Activated CD4-positive, alpha-beta T cell treated with anti-CD3 and anti-CD28 coated beads, Interleukin-10, Interleukin-2, amounts not matched to agents 100 ng/mL and 50 ng/mL, durations not matched to agents 16 hours and 8 hours (primary cell): ENCODE results near the gene LLGL2.

ENCODE experiments used
- DNase-seq: peaks from one replicate; pipeline ENCODE4 v3.0.0-alpha.2; 2020

The LLGL2 gene

DNA sequence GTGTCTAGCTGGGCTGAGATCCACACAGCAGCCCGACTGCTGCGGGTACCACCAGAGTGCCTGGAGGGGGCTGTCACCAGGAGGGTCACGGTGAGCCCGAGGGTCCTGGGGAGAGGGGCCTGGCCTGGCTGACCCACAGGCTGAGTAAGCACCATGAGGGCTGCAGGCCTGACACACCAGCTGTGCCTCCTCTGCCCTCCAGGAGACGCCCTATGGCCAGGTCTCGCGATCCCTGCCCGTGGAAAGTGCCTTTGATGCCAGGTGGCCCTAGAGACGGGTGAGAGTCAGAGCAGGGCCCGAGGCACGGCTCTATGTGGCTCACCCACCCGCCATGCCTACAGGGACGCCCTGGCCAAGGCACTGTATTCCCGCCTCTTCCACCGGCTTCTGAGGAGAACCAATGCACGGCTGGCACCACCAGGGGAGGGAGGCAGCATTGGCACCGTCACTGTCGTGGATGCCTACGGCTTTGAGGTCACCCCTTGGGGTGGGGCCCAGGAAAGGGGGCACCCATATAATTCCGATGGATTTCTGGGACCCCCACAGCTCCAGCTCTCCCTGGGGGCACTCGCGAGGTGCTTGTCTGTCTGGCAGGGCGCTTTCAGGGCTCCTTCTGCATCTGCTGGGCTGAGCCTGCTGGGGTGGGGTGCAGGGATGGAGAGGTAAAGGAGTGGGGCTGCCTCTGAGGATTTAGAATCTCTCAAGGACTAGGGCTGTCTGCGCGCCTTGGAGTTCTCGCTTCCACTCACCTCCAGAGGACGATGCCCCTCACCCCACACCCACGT lies 69.2 kb downstream of the LLGL2 start:
- DNase-seq = no peak

DNA sequence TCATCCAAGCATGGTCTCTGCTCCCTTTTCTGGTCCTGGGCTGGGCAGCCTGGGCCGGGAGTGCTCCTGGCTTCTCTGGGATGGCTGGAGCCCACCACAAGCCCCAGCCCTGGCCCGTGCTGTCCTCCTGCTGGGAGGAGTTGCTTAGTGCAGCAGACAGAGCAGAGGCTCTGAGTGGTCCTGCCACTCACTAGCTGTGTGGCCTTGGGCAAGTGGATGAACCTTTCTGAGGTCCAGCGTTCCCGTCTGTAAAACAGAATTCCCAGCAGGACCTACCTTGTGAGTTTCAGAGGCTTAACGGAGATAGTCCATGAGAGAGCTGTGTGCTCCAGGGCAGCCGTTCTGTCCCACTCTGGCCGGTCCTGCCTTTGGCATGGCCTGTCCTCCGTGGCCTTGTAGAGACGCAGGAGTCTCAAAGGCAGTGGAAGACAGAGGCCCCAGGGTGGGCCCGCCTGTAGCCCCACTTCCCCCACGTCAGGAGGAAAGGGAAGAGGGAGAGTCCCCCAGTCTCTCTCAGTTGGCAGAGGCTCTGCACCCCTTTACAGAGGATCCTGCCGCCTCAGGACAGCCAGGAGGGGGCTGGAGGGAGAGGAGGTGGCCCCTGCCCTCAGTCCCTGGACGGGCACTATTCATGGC lies 69.9 kb downstream of the LLGL2 start:
- DNase-seq = no peak

DNA sequence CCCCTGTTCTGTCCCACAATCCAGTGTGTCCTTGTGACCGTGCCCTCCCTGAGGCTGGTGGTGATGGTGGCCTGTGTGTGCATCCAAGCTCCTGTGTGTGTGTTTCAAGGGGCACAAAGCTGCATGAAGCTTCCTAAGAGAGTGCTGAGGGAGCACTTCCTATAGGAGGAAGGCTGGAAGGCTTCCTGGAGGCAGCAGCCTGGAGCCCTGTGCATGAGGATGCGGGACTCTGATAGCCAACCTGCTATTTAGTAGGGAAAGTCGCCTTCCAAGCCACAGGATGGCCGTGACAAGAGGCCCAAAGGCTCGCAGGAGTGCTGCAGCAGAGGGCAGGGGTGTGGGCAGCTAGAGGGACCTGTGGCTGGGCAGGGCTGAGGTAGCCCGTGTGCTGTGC lies 70.4 kb downstream of the LLGL2 start:
- DNase-seq = no peak

DNA sequence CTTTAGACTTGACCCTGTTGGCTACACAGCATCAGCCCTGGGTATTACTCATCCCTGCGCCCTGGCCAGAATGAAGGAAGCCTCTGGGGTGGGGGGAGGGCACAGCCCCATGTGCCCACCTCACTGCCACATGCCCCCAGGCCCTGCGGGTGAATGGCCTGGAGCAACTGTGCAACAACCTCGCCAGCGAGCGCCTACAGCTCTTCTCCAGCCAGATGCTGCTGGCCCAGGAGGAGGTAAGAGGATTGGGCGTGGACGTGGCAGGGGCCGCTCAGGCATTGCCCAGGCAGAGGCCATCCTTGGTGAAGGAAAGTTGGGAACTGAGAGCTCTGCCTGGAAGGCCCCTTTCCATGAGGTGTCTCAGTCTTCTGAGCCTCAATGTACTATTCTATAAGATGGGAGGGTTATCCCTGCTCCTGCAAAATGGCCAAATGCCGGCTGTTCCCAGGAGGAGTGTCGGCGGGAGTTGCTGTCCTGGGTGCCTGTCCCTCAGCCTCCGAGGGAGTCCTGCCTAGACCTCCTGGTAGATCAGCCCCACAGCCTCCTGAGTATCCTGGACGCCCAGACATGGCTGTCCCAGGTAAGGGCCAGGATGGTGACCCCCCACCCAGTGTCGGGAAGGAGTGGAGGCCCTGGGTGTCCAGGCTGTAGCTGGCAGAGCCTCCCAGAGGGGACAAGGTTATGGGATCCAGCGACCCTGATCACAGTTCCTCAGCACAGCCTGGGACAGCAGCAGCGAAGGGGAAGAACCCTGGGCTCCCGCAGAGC lies 71.0 kb downstream of the LLGL2 start:
- no peak for DNase-seq

- DNase-seq = peak; percentile 65
Measured at GRCh38 chr17:75601057-75601987, 75.8 kb downstream of the LLGL2 start.

GRCh38 chr17:75602644-75603043 lies 77.1 kb downstream of the LLGL2 start:
- DNase-seq = no peak

DNA sequence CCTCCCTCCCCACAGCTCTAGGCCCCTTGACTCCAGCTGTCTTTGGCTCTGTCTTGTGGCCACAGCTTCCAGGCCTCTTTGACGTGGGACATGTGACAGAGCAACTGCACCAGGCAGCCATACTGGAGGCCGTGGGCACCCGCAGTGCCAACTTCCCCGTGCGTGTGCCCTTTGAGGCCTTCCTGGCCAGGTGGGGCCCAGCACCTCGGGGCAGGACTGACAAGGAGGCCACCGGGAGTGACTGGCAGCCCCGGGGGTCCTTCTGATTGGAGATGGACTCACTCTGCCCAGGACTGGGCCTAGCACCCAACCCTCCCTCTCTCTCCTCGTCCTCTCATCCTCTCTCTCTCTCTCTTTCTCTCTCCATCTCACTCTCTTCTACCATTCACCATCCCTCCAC lies 77.6 kb downstream of the LLGL2 start:
- no peak for DNase-seq

DNA sequence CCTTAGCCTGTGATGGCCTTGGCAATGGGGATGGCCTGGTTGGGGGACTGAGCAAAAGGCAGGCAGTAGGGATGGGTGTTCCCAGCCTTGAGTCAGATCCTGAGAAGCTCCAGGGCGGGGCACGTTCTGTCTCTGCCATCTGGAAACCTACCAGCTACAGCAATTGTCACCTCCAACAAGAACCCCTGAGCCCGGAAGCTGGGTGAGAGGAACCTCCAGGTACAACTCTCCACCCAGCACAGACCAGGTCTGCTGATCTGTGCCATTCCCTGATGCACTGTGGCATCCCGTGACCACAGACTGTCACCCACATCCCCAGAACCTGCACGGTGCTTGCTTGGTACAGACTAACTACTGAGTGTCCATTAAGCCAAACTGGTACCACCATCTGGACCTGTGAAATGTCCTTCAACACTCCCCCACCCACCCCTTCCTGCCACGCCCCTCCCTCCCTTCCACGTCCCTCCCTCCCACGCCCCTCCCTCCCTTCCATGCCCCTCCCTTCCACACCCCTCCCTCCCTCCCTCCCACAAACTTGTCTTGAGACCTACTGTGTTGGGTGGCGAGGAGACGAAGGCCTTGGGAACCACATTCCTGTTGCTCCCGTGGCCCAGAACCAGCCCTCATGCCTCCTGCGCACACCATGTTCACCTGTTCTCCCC lies 78.7 kb downstream of the LLGL2 start:
- no peak for DNase-seq

- no peak for DNase-seq
Measured at GRCh38 chr17:75605790-75606189, 80.3 kb downstream of the LLGL2 start.

DNA sequence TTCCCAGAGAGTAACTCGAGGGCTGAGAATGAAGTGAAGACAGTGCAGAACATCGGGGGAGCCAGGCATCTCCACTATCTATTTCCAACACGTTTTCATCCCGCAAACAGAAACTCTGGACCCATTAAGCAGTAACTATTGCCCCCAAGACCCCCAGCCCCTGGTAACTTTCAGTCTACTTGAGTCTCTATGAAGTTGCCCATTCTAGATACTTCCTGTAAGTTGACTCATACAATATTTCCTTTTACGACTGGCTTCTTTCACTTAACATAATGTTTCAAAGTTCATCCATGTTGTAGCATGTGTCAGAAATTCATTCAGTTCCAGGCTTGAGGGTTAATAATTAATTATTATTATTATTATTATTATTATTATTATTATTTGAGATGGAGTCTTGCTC lies 81.6 kb downstream of the LLGL2 start:
- no peak for DNase-seq

GRCh38 chr17:75610103-75610984 lies 84.8 kb downstream of the LLGL2 start:
- DNase-seq = no peak

DNA sequence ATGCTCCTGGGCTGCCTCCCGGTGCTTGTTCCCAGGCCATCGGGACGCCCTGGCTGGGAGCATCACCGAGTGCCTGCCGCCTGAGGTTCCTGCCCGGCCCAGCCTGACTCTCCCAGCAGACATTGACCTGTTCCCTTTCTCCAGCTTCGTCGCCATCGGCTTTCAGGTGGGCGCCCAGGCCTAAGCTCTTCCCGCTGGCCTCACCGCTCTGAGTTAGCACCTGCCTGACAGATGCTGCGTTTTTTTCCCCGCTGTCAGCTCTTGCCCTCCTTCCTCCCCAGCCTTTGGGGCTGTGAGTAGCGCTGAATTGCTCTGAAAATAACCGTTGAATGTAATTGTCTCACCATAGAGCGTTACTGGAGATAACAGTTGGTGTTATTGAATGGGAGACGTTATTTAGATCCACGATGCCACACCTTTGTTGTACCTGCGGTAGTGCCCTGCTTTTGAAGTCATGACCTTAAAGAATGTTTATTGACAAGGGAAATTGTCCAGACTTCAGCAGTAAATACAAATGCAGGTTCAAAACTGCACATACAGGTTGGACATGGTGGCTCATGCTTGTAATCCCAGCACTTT lies 86.4 kb downstream of the LLGL2 start:
- DNase-seq = no peak

- DNase-seq = no peak
Measured at GRCh38 chr17:75612906-75613626, 87.6 kb downstream of the LLGL2 start.

- no peak for DNase-seq
Measured at GRCh38 chr17:75614006-75614405, 88.5 kb downstream of the LLGL2 start.

GRCh38 chr17:75614556-75615270 lies 89.2 kb downstream of the LLGL2 start:
- DNase-seq = no peak

DNA sequence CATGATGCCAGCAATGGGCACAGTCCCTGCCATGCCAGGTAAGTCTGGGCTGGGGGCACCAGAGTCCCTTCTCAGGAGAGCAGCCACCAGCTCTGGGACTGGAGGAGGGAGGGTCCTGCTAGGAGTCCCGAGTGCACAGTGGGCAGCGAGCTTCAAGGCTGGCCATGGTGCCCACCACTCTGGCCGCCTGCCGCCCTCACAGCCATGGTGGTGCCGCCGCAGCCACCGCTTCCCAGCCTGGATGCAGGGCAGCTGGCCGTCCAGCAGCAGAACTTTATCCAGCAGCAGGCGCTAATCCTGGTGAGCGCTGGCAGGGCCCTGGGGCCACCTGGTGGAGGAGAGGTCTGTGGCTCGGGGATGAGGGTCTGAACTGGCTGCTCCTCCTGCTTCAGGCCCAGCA lies 89.8 kb downstream of the LLGL2 start:
- DNase-seq = no peak

DNA sequence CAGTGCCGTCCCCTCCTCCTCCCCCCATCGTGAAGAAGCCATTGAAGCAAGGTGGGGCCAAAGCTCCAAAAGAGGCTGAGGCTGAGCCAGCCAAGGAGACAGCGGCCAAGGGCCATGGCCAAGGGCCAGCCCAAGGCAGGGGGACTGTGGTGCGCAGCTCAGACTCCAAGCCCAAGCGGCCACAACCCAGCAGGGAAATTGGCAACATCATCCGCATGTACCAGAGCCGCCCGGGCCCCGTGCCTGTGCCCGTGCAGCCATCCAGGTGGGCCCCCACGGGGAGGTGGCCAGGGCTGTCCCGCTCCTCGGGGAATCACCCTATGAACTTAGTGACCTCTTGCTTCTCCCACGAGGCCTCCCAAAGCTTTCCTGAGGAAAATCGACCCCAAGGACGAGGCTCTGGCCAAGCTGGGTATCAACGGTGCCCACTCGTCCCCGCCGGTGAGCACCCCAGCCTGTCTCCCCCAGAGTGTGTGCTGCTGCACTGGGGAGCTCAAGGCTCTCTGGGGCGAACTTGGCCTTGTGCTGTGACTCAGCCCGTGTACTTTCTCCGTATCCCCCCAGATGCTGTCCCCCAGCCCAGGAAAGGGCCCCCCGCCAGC lies 91.1 kb downstream of the LLGL2 start:
- no peak for DNase-seq

- DNase-seq = no peak
Measured at GRCh38 chr17:75617218-75617617, 91.7 kb downstream of the LLGL2 start.

DNA sequence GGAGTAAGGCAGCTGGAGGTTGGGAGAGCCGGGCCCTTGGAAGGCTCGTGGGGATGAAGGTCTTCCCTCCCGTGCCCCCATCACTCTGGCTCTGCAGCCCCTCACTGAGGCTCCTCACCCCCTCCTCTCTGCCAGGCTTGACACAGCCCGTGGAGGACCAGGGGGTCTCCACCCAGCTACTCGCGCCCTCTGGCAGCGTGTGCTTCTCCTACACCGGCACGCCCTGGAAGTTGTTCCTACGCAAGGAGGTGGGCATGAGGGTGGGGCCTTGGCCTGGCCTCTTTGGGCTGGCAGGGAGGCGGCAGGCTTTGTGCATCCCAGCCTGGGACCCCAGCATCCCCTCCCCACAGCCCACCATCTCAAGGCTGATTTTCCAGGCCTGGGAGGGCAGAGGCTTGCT lies 92.2 kb downstream of the LLGL2 start:
- DNase-seq = no peak
